Astrocyte (in vitro differentiated cells and primary cell): ENCODE measurements around the gene RASA4. TPM values are rescaled to one million over a fixed set of nuclear protein-coding genes. Genes with fewer than 3 reads are reported as not detected.

Experiments
- total RNA-seq: library from RNA; stranded (reverse); gene quantifications from 2 replicates; pipeline ENCODE4 v1.2.1, GENCODE V29; 2021

Gene RASA4
- total RNA-seq, 1 donor from 2014 or later, result 7.2 TPM

Other genes starting within 250 kb of the RASA4 start
- gene PRKRIP1, start 220.4 kb downstream of the RASA4 start, total RNA-seq, result 35.1 and 37.3 TPM in 2 replicates
- gene ORAI2, start 183.2 kb downstream of the RASA4 start, total RNA-seq, result 57.6 and 64.4 TPM in 2 replicates
- gene ALKBH4, start 151.9 kb downstream of the RASA4 start, total RNA-seq, result 8.7 and 12.4 TPM in 2 replicates
- 26.2 and 28.5 TPM in 2 replicates for gene LRWD1, start 151.8 kb downstream of the RASA4 start, total RNA-seq
- gene POLR2J, start 137.8 kb downstream of the RASA4 start, total RNA-seq, result 36.9 and 41.4 TPM in 2 replicates
- 1.1 and 1.7 TPM in 2 replicates for gene RASA4B, start 99.0 kb downstream of the RASA4 start, total RNA-seq
- 3.3 and 3.4 TPM in 2 replicates for gene UPK3BL2, start 73.1 kb downstream of the RASA4 start, total RNA-seq
- not detected in 2 replicates for gene SPDYE2, start 65.5 kb downstream of the RASA4 start, total RNA-seq
- gene POLR2J3, start 44.2 kb downstream of the RASA4 start, total RNA-seq, result 10.0 and 12.2 TPM in 2 replicates
- 9.1 and 12.2 TPM in 2 replicates for gene UPK3BL1, start 26.0 kb upstream of the RASA4 start, total RNA-seq
- gene SPDYE2B, start 33.6 kb upstream of the RASA4 start, total RNA-seq, result not detected in 2 replicates
- 3.1 and 3.6 TPM in 2 replicates for gene POLR2J2, start 54.9 kb upstream of the RASA4 start, total RNA-seq
- 4.6 and 4.9 TPM in 2 replicates for gene FAM185A, start 132.2 kb upstream of the RASA4 start, total RNA-seq